Mesangial cell (primary cell): ENCODE results near the gene TAS2R31. TPM values are rescaled to one million over a fixed set of nuclear protein-coding genes. Genes with fewer than 3 reads are reported as not detected.

Experiments
- total RNA-seq: library from RNA; depleted of rRNA; stranded (reverse); fragments of >200 nt; gene quantifications from 2 replicates; pipeline ENCODE4 v1.2.3, GENCODE V29; 2015

Gene TAS2R31, protein sequence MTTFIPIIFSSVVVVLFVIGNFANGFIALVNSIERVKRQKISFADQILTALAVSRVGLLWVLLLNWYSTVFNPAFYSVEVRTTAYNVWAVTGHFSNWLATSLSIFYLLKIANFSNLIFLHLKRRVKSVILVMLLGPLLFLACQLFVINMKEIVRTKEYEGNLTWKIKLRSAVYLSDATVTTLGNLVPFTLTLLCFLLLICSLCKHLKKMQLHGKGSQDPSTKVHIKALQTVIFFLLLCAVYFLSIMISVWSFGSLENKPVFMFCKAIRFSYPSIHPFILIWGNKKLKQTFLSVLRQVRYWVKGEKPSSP
- 0.33 and 0.51 TPM in 2 replicates for total RNA-seq

DNA sequence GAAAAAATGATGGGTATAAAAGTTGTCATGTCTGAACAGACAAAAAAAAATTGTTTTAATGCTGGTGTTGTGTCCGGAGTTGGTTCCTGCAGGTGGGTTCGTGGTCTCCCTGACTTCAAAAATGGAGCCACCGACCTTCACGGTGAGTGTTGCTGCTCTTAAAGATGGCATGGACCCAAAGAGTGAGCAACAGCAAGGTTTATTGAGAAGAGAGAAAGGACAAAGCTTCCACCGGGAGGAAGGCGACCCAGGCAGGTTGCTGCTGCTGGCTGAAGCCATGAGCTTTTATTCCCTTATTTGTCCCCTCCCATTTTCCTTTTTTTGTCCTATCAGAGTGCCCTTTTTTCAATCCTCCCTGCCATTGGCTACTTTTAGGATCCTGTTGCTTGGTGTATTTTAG lies at the start of gene TAS2R31:
TAS2R31 (minus strand) TSS at position 101 of the 400 bp plus-strand sequence; CDS start at position 29, 72 bp downstream.

DNA sequence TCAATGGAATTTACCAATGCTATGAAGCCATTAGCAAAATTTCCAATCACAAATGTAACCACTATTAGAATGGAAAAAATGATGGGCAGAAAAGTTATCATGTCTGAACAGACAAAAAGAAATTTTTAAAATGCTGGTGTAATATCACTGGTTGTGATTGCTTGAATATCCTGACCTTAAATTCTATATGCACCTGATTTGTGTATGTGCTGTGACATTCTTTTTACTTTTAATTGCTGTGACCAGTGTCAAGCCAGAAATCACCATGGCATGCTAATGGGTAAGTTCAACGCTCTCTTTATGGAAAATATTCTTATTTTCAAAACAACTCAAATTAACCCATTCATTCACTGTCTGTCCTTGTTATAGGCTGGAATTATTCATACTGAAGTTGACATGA lies 31.0 kb upstream of the TAS2R31 start, which contains the start of gene TAS2R46:
TAS2R46 (minus strand) TSS at position 101 of the 400 bp plus-strand sequence; CDS start at position 101, 0 bp downstream.

DNA sequence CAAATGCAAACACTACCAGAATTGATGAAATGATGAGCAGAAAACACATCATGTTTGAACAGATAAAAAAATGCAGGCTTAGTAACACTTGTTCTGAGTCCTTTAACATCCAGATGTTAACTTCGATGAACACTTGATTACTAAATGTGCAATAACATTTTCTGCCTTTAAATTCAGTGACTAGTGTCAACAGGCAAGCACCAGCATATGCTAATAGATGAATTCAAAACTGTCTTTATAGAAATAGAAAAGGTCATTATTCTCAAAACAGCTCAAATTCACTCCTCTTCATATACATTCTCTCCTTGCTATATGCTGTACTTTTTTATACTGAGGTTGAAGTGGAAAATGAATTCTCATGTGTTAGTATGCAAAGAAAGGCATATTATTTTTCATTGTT lies 8.7 kb downstream of the TAS2R31 start, which contains the start of gene TAS2R19:
TAS2R19 (minus strand) TSS at position 101 of the 400 bp plus-strand sequence; CDS start at position 52, 49 bp downstream.

DNA sequence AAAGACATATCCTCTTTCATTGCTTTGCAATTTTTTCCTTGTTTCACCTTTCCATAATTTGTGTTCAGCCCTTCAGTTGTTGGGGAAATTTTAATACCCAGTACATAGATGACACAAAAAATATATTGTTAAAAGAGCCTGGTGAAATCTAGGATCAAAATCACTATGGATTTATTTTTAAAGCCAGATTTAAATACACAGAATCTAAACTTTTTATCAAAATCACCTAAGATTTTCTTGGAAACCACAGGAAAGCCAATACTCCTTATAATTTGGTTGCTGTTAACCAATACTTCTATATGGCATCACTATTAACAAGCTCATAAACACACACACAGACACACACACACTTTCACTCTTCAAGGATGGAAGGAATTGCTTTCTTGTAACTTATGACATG lies 33.0 kb downstream of the TAS2R31 start, which contains the start of gene TAS2R20:
TAS2R20 (minus strand) TSS at position 101 of the 400 bp plus-strand sequence. CDS start 429 bp downstream, outside the sequence.

DNA sequence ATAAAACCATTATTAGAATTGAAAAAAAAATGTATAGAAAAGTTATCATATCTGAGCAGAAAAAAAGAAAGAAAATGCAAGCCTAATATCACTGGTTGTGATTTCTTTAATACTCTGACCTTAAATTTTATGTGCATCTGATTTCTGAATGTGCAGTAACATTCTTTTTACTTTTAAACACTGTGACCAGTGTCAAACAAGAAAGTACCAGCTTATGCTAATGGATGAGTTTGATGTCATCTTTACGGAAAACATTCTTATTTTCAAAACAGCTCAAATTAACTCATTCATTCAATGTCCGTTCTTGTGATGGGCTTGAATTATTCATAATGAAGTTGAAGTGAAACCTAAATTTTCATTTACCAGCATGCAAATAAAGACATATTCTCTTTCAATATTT lies 44.4 kb downstream of the TAS2R31 start, which contains the start of gene TAS2R50:
TAS2R50 (minus strand) TSS at position 101 of the 400 bp plus-strand sequence; CDS start at position 49, 52 bp downstream.

Other genes starting within 250 kb of the TAS2R31 start
- not detected in 2 replicates for gene TAS2R7, start 228.8 kb downstream of the TAS2R31 start, total RNA-seq
- gene TAS2R8, start 224.1 kb downstream of the TAS2R31 start, total RNA-seq: not detected in 2 replicates
- gene TAS2R9, start 221.2 kb downstream of the TAS2R31 start, total RNA-seq: not detected in 2 replicates
- gene TAS2R10, start 205.0 kb downstream of the TAS2R31 start, total RNA-seq: 0.13 TPM in 1 of 2 replicates, not detected in the other
- 0.76 TPM in 1 of 2 replicates, not detected in the other for gene PRR4, start 181.9 kb downstream of the TAS2R31 start, total RNA-seq
- gene PRH1, start 147.2 kb downstream of the TAS2R31 start, total RNA-seq: 4.1 and 4.4 TPM in 2 replicates
- 0.38 TPM in 1 of 2 replicates, not detected in the other for gene TAS2R13, start 121.8 kb downstream of the TAS2R31 start, total RNA-seq
- not detected in 2 replicates for gene PRH2, start 102.2 kb downstream of the TAS2R31 start, total RNA-seq
- gene TAS2R14, start 92.1 kb downstream of the TAS2R31 start, total RNA-seq: 0.16 and 2.2 TPM in 2 replicates
- 0.38 and 0.98 TPM in 2 replicates for gene TAS2R50, start 44.5 kb downstream of the TAS2R31 start, total RNA-seq
- 0.49 and 0.51 TPM in 2 replicates for gene TAS2R20, start 33.1 kb downstream of the TAS2R31 start, total RNA-seq
- gene TAS2R19, start 8.8 kb downstream of the TAS2R31 start, total RNA-seq: 2.7 TPM in 1 of 2 replicates, not detected in the other
- 0.38 TPM in 1 of 2 replicates, not detected in the other for gene TAS2R46, start 30.9 kb upstream of the TAS2R31 start, total RNA-seq
- 0.16 TPM in 1 of 2 replicates, not detected in the other for gene TAS2R43, start 60.9 kb upstream of the TAS2R31 start, total RNA-seq
- gene TAS2R30, start 103.2 kb upstream of the TAS2R31 start, total RNA-seq: 0.63 and 0.98 TPM in 2 replicates
- gene SMIM10L1, start 139.8 kb upstream of the TAS2R31 start, total RNA-seq: 6.2 and 7.7 TPM in 2 replicates
- not detected in 2 replicates for gene TAS2R42, start 155.5 kb upstream of the TAS2R31 start, total RNA-seq
- gene PRB3, start 238.3 kb upstream of the TAS2R31 start, total RNA-seq: not detected in 2 replicates